SK-N-SH (cell line): ENCODE results near the gene MGAT5. TPM values are rescaled to one million over a fixed set of nuclear protein-coding genes. Genes with fewer than 3 reads are reported as not detected.

ENCODE experiments used
- CTCF ChIP-seq: fragments of 200-600 bp; sonication (generic); IDR thresholded peaks from 2 replicates; pipeline ENCODE4 v1.6.1; 2017; ENCODE audit warnings: antibody characterized with exemption, mild to moderate bottlenecking, moderate library complexity
- EP300 ChIP-seq, 2 experiments: IDR thresholded peaks; 2 replicates each; pipeline versions ENCODE4 v1.4.0 to v1.6.1; 2012; ENCODE audit warnings: borderline replicate concordance in 1 of 2, low read depth in 1 of 2, low read length in 1 of 2
- FOSL2 ChIP-seq: IDR thresholded peaks from 2 replicates; pipeline ENCODE4 v1.4.0; 2012; ENCODE audit warnings: low read depth, mild to moderate bottlenecking, moderate library complexity, borderline replicate concordance
- GATA2 ChIP-seq: sonication (generic); formaldehyde crosslinking; IDR thresholded peaks from 2 replicates; pipeline ENCODE4 v1.5.0; 2020; ENCODE audit warnings: mild to moderate bottlenecking, missing genetic modification reagents
- JUND ChIP-seq: IDR thresholded peaks from 2 replicates; pipeline ENCODE4 v1.4.0; 2012
- MAX ChIP-seq: IDR thresholded peaks from 2 replicates; pipeline ENCODE4 v1.4.0; 2012; ENCODE audit warnings: low read depth
- MEF2A ChIP-seq: IDR thresholded peaks from 2 replicates; pipeline ENCODE4 v1.4.0; 2012; ENCODE audit warnings: low read depth, borderline replicate concordance
- MXI1 ChIP-seq: IDR thresholded peaks from 2 replicates; pipeline ENCODE4 v1.6.1; 2012; ENCODE audit warnings: mild to moderate bottlenecking, low read depth, low read length, improper control_type of control experiment
- NFIC ChIP-seq: IDR thresholded peaks from 2 replicates; pipeline ENCODE4 v1.4.0; 2012; ENCODE audit warnings: borderline replicate concordance
- POLR2AphosphoS5 ChIP-seq: IDR thresholded peaks from 2 replicates; pipeline ENCODE4 v1.6.1; 2012; ENCODE audit warnings: low read depth, low read length
- RAD21 ChIP-seq: IDR thresholded peaks from 2 replicates; pipeline ENCODE4 v1.6.1; 2012; ENCODE audit warnings: mild to moderate bottlenecking, low read length
- REST ChIP-seq: IDR thresholded peaks from 2 replicates; pipeline ENCODE4 v1.6.1; 2012; ENCODE audit warnings: mild to moderate bottlenecking, low read depth, low read length, moderate library complexity
- RFX5 ChIP-seq: IDR thresholded peaks from 2 replicates; pipeline ENCODE4 v1.6.1; 2012; ENCODE audit warnings: mild to moderate bottlenecking, improper control_type of control experiment, low read length
- RXRA ChIP-seq: IDR thresholded peaks from 2 replicates; pipeline ENCODE4 v1.4.0; 2012; ENCODE audit warnings: low read depth, mild to moderate bottlenecking, borderline replicate concordance
- SMC3 ChIP-seq: IDR thresholded peaks from 2 replicates; pipeline ENCODE4 v1.6.1; 2012; ENCODE audit warnings: low read depth, low read length, improper control_type of control experiment
- USF1 ChIP-seq: IDR thresholded peaks from 2 replicates; pipeline ENCODE4 v1.4.0; 2012; ENCODE audit warnings: low read depth, borderline replicate concordance
- ZBTB33 ChIP-seq: IDR thresholded peaks from 2 replicates; pipeline ENCODE4 v1.4.0; 2012; ENCODE audit warnings: low read depth, borderline replicate concordance
- polyA plus RNA-seq, 3 experiments: library from polyadenylated mRNA; depleted of rRNA; stranded (reverse); fragments of >200 nt; gene quantifications; 2 replicates each; pipeline ENCODE4 v1.2.3, GENCODE V29; 2012

Gene MGAT5
- polyA plus RNA-seq, 1 of the 3 experiments (the other 2 are of a cell fraction): 18.2 TPM

- TF ChIP-seq CTCF: no peak
- TF ChIP-seq RFX5: no peak
- TF ChIP-seq ZBTB33: no peak
- no peak for TF ChIP-seq RXRA
- no peak; a peak in 1 of 4 replicates for TF ChIP-seq EP300 (IDR thresholded peaks at IDR 0.05; ENCODE audit: borderline replicate concordance in 1 of 2, low read depth in 1 of 2, low read length in 1 of 2)
- peak; percentile 28 for TF ChIP-seq JUND
- TF ChIP-seq MXI1: peak; percentile 28
- TF ChIP-seq NFIC: no peak
- peak; percentile 15; the same call in 1 of the 2 replicates for TF ChIP-seq GATA2 (CRISPR knock-in tag)
- TF ChIP-seq RAD21: no peak
- no peak for TF ChIP-seq SMC3
- no peak for TF ChIP-seq REST
- no peak for TF ChIP-seq MEF2A
- TF ChIP-seq FOSL2: peak; percentile 63; the same call in 1 of the 2 replicates
- TF ChIP-seq MAX: no peak
- no peak for TF ChIP-seq USF1
- TF ChIP-seq POLR2AphosphoS5: no peak
- TF ChIP-seq, all 33 proteins: peak for 7
Observed at GRCh38 chr2:134301099-134301927, 47.4 kb downstream of the MGAT5 start (continued).
